Fibroblast of the conjunctiva (primary cell): Measurements from ENCODE around the gene ERVFRD-1.
A peak's percentile ranks its signal among the peaks of the same experiment; 100 is the strongest.

ENCODE experiments used
- DNase-seq: peaks from one replicate; pipeline ENCODE4 v3.0.0-alpha.2; 2010; ENCODE audit warnings: low read depth

Gene ERVFRD-1, protein sequence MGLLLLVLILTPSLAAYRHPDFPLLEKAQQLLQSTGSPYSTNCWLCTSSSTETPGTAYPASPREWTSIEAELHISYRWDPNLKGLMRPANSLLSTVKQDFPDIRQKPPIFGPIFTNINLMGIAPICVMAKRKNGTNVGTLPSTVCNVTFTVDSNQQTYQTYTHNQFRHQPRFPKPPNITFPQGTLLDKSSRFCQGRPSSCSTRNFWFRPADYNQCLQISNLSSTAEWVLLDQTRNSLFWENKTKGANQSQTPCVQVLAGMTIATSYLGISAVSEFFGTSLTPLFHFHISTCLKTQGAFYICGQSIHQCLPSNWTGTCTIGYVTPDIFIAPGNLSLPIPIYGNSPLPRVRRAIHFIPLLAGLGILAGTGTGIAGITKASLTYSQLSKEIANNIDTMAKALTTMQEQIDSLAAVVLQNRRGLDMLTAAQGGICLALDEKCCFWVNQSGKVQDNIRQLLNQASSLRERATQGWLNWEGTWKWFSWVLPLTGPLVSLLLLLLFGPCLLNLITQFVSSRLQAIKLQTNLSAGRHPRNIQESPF

DNA sequence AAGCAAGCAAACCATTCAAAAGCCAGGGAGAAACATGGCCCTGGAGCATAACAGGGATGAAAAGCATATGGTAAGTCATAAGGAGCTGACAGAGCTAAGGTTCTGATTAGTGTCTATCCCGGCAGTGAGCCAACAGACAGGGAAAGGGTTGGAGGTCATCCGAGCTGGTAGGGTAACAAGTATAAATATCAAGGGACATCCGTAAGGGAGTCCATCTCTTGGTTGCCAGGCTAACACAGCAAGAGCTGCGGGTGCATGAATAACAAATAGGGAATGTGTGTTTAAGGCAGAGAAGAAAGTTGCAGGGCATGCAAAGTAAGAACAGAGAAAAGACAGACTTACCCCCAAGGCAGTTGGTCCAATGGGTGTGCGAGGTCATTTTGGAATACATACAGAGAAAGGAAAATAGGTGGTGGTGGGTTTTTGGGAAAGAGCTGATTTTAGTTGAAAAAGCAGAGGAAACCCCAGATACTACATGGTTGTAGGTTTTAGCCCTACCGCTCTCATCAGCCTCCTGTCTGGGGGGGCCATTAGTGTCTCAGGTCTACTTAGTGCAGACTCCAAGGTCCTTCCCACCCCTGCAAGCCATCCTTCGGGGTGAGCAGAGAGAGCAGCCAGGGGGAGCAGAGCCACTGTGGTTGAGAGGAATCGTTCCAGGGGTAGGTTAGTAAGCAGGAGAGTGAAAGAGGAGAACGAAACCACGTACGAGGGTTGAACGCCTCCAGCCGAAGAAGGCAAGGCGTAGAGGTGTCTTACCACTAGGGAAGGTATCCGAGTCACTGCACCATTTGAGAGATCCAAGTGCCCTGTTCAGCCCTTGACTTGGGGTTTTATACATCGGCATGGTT, at the start of gene ERVFRD-1:
ERVFRD-1 (minus strand) TSS at position 805 of the 848 bp plus-strand sequence. CDS start 6,415 bp downstream, outside the sequence.
- DNase-seq: no peak

DNA sequence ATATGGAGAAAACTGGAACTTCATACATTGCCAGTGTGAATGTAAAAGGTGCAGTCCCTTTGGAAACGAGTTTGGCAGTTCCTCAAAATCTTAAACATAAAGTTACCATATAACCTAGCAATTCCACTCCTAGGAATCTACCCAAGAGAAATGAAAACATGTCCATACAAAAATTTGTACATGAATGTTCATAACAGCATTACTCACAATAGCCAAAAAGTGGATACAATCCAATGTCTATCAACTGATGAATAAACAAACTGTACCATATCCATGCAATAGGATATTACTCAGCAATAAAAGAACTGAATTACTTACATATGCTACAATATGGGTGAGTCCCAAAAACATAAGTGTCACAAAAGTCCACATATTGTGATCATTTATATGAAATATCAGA, 48.7 kb upstream of the ERVFRD-1 start:
- DNase-seq: no peak

DNA sequence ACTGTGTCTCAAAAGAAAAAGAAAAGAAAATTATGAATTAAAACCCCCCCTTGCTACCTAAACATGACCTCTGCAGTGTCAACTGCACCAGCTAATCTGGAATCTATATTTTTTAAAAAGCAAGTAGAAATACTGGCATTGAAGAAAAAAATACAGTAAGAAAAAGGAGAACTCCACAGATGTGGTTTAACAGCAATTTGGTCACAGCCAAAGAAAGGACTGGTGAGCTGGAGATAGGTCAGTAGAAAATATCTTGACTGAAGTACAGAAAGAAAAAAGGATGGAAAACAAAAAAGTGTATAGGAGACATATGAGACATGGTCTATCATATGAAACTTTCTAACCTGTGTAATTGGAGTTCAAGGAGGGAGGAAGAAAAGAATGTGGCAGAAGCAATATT, 44.1 kb upstream of the ERVFRD-1 start:
- no peak for DNase-seq

- no peak for DNase-seq
These were observed 41.9 kb upstream of the ERVFRD-1 start for GRCh38 chr6:11153447-11153846.

DNA sequence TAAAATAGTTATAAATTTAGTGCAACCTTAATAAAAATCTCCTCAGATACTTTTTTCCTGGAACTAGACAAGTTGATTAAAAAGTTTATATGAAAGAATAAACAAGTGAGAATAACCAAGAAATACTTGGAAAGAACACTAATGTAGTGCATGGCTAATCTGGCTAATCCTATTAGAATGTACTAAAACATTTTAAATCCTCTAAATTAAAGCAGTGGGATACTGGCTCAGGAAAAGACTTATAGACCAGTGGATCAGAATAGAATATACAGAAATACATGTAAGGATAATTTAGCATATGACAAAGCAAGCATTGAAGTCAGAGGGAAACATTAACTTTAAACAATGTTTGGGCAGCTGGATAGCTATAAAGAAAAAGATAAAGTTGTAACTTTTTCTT, 41.1 kb upstream of the ERVFRD-1 start:
- DNase-seq: no peak

GRCh38 chr6:11151488-11151887, 40.0 kb upstream of the ERVFRD-1 start:
- no peak for DNase-seq

- no peak for DNase-seq
These were observed 38.0 kb upstream of the ERVFRD-1 start for GRCh38 chr6:11149551-11149950.

- DNase-seq: no peak
These were observed 34.7 kb upstream of the ERVFRD-1 start for GRCh38 chr6:11146117-11146826.

- DNase-seq: peak; percentile 64
These were observed 32.9 kb upstream of the ERVFRD-1 start for GRCh38 chr6:11144393-11144851.

DNA sequence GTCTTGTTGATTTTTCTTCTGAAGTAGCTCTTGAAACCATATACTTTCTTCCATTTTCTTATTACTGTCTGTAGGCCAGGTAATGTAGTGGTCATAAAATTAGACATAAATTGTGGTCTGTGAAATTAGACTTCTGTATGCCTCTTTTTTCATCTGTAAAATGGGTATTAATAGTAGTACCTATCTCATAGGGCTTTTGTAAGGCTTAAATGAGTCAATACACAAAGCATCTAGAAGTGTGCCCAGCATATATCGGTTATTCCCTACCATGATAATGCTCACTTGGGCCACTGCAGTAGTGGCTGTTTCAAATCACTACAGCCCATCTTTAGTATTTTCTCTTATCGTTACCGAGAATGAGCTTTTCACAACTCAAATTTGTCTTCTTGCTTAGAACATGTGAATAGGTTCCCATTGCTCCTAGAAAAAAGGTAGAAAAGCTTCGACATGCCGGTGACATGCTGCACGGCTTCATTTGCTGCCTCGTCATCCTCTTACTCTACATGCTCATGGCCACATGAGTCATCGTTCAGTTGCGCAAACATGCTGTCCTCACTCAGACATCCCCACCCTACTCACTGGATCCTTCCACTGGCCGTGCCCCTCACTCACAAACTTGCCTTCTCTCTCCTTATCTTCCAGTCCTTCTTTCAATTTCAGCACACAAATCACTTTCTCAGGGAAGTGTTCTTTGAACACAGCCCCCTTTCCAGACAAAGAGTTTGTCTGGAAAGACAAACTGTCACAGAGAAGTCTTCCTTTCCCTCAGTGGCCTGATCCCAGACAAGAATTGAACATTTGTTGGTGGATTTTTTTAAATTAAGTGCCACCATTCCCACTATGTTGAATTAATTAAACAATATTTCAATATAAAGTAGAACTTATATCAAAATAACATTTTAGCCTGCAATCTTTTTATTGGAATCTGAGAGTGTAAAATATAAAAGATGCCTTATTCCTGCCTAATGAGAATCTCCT, 32.2 kb upstream of the ERVFRD-1 start:
- DNase-seq: peak; percentile 58

GRCh38 chr6:11142296-11143027, 30.9 kb upstream of the ERVFRD-1 start:
- no peak for DNase-seq

DNA sequence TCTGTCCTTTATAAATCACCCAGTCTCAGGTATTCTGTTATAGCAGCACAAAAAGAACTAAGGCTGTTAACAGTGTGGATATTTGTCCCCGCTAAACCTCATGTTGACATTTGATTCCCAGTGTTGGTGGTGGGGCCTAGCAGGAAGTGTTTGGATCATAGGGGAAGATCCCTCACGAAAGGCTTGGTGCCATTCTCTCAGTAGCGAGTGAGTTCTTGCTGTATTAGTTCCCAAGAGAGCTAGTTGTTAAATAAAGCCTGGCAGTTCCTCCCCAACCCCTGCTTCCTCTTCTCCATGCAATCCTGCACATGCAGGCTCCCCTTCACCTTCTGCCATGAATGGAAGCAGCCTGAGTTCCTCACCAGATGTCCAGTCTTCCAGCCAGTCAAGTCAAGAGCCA, 29.8 kb upstream of the ERVFRD-1 start:
- DNase-seq: no peak

- no peak for DNase-seq
These were observed 28.5 kb upstream of the ERVFRD-1 start for GRCh38 chr6:11140056-11140455.

GRCh38 chr6:11139051-11139960, 27.8 kb upstream of the ERVFRD-1 start:
- peak; percentile 26 for DNase-seq

GRCh38 chr6:11136809-11137208, 25.3 kb upstream of the ERVFRD-1 start:
- no peak for DNase-seq

DNA sequence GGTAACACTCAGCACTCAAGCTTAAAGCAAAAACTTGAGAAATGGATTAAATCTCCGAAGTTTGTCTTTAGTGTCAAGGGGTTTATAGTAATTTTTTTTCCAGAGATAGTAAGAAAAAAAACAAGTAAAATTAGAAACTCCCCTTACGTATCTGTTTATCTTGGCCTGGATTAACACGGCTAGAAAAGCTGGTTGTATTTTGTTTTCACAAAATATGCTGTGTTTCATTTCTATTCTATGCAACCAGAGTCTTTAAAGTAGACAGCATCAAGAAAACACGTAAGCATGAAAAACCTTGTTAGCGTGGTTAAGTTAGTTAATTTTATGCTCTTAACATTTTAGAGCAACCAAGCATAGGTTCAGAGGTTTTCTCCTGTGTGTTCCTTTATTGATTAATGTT, 21.8 kb upstream of the ERVFRD-1 start:
- DNase-seq: no peak

DNA sequence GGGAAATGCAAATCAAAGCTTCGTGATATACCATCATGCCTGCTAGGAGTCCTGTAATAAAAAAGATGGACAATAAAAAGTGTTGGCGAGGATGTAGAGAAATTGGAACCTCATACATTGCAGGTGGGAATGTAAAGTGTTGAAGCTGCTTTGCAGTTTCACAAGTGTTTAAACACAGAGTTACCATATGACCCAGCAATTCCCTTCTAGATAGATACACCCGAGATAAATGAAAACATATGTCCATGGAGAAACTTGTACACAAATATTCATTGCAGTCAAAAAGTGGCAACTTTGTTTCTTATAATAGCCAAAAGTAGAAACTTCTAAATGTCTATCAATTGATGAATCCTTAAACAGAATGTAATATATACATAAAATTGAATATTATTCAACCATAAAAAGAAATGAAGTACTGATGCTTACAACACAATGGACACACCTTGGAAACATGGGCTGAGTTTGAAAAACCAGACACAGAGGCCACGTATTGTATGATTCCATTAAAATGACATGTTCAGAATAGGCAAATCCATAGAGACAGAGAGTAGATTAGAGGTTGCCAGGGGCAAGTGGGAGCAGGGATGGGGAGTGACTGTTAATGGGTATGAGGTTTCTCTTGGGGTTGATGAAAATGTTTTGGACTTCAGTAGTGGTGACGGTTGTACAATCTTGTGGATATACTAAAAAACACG, 20.8 kb upstream of the ERVFRD-1 start:
- DNase-seq: no peak

- DNase-seq: no peak
These were observed 19.1 kb upstream of the ERVFRD-1 start for GRCh38 chr6:11130605-11131004.
